ENCODE data around the gene NUP214.
"Not testable (repeated sequence)": the region's sequence is repeated elsewhere in the genome, so short reads cannot be mapped to it uniquely, and the experiment has no call there.

Gene NUP214

GRCh38 chr9:131116281-131117120 is 8.9 kb upstream of the NUP214 start:
- no peak for FAIRE-seq

DNA sequence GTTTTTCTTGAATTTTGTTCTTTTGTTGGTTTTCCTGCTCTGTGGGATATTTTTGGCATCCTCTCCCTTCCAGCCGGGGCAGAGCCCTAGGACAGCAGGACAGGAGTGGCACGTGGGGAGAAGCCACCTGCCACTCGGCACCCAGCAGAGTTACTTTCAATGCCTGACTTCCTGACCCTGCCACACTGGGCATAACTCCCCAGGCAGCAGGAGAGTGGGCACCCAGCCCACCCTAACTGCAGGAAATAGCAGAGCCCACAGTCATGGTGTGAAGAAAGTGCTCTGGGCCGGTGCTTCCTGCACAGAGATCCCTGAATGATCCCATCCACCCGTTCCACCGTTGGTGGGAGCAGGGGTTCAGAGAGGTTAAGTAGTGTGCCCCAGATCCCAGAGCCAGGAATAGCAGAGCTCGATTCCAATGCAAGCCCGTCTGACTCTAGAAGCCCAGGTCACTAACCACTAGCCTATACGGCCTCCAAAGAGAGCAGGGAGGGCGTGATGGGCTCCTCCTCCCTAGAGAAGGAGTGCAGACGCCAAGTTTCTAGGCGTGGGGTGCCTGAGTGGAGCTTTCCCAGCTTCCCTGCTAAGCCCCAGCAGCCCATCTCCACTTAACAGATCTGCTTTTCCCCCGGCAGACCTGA is 8.1 kb upstream of the NUP214 start:
- no peak for FAIRE-seq

- FAIRE-seq, result no peak
Observed at GRCh38 chr9:131117762-131118145, 7.6 kb upstream of the NUP214 start.

- no peak for FAIRE-seq
Observed at GRCh38 chr9:131119600-131119999, 5.8 kb upstream of the NUP214 start.

GRCh38 chr9:131120620-131121228 is 4.7 kb upstream of the NUP214 start:
- FAIRE-seq, result no peak

GRCh38 chr9:131121346-131121745 is 4.0 kb upstream of the NUP214 start:
- FAIRE-seq, result no peak

DNA sequence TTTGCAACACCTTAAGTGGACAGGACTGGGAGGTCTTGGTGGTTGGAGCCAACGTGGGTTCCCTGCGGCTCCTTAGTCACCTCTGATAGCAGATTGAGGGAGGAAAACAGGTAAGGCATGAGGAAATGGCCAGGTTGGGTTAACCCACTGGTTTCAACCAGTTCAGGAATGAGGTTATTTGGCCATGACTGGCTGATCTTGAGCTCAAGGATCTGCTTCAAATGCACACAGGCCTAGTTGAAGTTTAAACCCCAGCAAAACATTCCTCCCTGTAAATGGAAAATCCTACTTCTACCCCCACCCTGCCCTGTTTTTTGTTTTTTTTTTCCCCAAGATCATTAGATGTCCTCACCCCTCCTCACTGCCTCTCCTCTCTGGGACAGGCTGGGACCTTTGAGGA is 3.2 kb upstream of the NUP214 start:
- FAIRE-seq, result no peak

- FAIRE-seq, result no peak
Observed at GRCh38 chr9:131125038-131125287, 423 bp upstream of the NUP214 start.

DNA sequence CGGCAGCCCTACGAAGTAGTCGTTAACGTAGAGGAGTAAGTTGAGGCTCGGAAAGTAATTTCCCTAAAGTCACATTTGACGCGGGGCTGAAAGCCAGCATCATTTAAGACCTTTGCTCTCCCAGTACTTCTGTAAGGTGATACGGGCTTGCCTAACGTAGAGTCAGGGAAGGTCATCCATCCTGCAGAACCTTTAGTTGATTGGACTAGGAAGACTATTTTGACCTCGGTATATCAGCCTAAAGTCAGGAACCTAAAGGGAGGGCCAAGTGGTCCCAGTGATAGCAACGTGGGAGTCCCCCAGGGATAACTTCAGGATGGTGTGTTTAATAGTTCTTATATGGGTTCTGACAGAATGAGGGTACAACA is 657 bp downstream of the NUP214 start:
- no peak for FAIRE-seq

GRCh38 chr9:131129183-131129582 is 3.8 kb downstream of the NUP214 start:
- FAIRE-seq, result no peak

- no peak for FAIRE-seq
Observed at GRCh38 chr9:131138676-131139075, 13.3 kb downstream of the NUP214 start.

DNA sequence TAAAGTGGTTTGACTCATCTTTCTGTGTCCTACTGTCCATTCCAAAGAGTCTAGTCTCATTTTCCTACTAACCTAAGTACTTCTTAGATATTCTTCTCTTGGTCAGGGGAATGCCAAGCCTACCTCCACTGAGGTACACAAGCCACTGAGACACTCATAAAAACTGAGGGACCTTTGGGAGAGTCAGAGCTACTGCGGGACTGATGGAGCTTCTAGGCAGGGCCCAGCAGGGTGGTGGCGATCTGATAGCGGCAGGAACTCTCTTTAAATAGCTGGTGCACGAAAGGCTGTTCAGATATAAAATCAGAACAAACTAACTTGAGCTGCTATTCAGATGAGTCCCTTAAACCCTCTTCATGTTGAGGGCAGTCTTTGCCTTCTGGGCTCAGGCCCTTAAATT is 14.7 kb downstream of the NUP214 start:
- FAIRE-seq, result no peak

DNA sequence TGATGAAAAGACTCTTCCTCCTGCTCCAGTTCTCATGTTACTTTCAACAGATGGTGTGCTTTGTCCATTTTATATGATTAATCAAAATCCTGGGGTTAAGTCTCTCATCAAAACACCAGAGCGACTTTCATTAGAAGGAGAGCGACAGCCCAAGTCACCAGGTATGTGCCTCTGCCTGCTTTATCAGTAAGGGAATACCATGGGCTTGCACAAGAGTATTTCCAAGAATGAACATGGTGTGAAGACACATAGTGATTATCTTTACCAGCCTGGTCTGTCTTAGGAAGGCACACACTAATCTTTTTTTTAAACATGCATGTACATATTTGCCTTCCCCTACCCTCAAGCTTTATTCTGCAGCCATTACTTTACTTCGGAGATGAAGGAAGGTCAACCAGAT is 15.2 kb downstream of the NUP214 start:
- no peak for FAIRE-seq

DNA sequence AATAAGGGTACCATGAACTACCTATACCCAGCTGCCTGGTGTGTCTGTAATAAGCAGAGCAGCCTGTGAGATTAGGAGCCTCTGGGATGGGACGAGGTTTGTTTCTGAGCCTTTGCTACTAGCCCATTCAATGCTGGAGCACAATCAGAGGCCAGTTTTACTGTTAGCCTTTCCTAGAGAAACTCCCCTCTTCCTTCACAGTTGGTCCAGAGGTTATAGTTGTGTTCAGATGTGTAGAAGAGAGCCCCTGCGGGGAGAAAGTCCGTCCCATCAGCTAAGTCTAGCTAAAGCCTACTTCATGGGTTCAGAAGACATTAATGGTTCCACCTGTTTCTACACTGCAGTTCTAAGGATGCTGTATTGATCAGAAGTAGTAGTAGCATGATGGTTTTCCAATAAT is 16.8 kb downstream of the NUP214 start:
- FAIRE-seq, result no peak

DNA sequence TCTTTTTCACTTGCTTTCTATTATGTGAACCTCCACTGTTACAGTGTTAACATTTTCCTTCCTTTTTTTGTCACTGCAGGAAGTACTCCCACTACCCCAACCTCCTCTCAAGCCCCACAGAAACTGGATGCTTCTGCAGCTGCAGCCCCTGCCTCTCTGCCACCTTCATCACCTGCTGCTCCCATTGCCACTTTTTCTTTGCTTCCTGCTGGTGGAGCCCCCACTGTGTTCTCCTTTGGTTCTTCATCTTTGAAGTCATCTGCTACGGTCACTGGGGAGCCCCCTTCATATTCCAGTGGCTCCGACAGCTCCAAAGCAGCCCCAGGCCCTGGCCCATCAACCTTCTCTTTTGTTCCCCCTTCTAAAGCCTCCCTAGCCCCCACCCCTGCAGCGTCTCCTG is 18.8 kb downstream of the NUP214 start:
- no peak for FAIRE-seq

DNA sequence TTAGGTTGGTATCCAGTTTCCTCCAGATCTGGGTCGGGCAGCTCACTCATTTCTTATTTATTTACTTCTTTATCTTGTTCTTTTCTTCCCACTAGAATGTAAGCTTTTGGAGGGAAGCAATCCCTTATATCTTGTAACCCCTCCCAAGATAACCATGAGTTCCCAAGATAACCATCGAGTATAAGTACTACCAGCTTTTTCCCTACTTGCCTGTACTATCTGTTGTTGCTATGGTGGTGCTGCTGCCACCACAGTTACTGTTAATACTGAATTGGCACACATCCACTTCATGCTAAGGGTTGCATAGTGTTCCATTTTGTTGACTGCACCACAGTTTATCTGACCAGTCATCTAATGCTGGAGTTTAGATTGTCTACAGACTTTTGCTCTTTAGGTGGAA is 19.9 kb downstream of the NUP214 start:
- no peak for FAIRE-seq

- FAIRE-seq, result no peak
Observed at GRCh38 chr9:131146186-131146585, 20.8 kb downstream of the NUP214 start.

DNA sequence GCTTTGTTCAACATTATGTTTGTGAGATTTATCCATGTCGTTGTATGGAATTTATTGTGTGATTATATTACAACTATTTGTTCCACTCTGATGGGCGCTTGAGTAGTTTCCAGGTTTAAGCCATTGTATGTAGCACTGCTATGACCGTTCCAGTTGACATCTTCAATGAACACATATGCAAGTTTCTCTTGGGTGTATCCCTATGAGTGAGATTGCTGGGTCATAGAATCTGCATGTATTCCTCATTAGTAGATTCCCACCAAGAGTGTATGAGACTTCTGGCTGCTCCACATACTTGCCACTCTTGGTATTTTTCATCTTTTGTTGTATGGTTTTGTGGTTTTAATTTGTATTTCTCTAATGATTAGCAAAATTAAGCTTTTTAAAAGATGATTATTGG is 22.9 kb downstream of the NUP214 start:
- no peak for FAIRE-seq

GRCh38 chr9:131148966-131149687 is 23.7 kb downstream of the NUP214 start:
- FAIRE-seq, result no peak

- no peak for FAIRE-seq
Observed at GRCh38 chr9:131149688-131150053, 24.3 kb downstream of the NUP214 start.

GRCh38 chr9:131153595-131153994 is 28.2 kb downstream of the NUP214 start:
- no peak for FAIRE-seq

- FAIRE-seq, result not testable (repeated sequence)
Observed at GRCh38 chr9:131158673-131159072, 33.3 kb downstream of the NUP214 start.

DNA sequence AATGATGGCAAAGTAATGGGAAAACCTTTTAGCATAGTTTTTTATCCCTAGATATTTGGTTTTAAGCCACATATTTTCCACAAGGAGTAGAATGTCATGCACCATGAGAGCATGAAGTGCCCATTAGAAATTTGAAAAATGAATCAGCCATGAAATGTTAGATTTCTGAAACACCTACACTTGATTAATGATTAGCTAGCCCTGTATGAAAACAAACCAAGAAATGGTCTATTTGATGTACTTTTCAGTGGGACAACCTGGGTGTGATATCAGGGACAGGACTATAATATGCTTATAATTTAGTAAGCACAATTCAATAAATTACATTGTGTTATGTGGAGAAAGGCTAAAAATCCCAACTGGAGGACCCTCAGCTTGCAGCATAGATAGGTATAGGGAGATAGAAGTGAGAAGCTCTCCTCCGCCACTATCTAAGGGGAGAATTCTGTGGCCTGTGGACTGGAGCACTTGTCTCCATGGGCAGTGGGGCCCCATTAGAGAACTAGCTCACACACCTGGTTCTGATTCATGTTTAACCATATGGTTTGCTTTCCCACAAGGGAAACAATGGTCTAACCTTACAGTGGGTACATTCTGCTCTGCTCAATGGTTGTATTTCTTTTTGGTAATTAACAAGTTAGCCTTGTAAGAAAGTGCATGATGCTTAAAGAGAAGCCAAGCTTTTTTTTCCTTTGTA is 35.2 kb downstream of the NUP214 start:
- FAIRE-seq, result no peak

Measured in colon (tissue), 2 donors.